Osteoblast (primary cell): Measurements from ENCODE around the gene HS2ST1. TPM values are rescaled to one million over a fixed set of nuclear protein-coding genes. Genes with fewer than 3 reads are reported as not detected.

Experiments
- DNase-seq: peaks from one replicate; pipeline ENCODE4 v3.0.0; 2011; ENCODE audit warnings: low spot score, mixed read lengths; ENCODE audit not compliant: insufficient read length; ENCODE audit errors: missing footprints
- H2AFZ ChIP-seq: 2 replicates; pipeline ENCODE4 v1.6.0; 2011; ENCODE audit warnings: mild to moderate bottlenecking, low read length
- H3K27ac ChIP-seq: 2 replicates; pipeline ENCODE4 v1.5.1; 2011; ENCODE audit warnings: mild to moderate bottlenecking, low read depth, low read length, moderate library complexity
- H3K27me3 ChIP-seq: 2 replicates; pipeline ENCODE4 v1.6.0; 2012; ENCODE audit warnings: mild to moderate bottlenecking, control low read depth, inconsistent platforms, low read length, moderate library complexity; ENCODE audit not compliant: insufficient read depth
- H3K36me3 ChIP-seq: 2 replicates; pipeline ENCODE4 v1.5.1; 2011; ENCODE audit warnings: mild to moderate bottlenecking, low read length, control low read depth, moderate library complexity; ENCODE audit not compliant: insufficient read depth
- H3K4me1 ChIP-seq: 2 replicates; pipeline ENCODE4 v1.5.1; 2011; ENCODE audit warnings: mild to moderate bottlenecking, low read length, control low read depth, moderate library complexity; ENCODE audit not compliant: insufficient read depth
- H3K4me2 ChIP-seq: 2 replicates; pipeline ENCODE4 v1.6.0; 2011; ENCODE audit warnings: mild to moderate bottlenecking, low read length; ENCODE audit not compliant: insufficient read depth
- H3K4me3 ChIP-seq: fragments of 200-600 bp; sonication (generic); 3 replicates; pipeline ENCODE4 v1.5.1; 2012; ENCODE audit warnings: mild to moderate bottlenecking, low read length, inconsistent platforms; ENCODE audit not compliant: insufficient read depth
- H3K79me2 ChIP-seq: 2 replicates; pipeline ENCODE4 v1.6.0; 2012; ENCODE audit warnings: mild to moderate bottlenecking, low read length, control low read depth, inconsistent platforms; ENCODE audit not compliant: insufficient read depth
- H3K9me3 ChIP-seq: 2 replicates; pipeline ENCODE4 v1.5.1; 2011; ENCODE audit warnings: low read depth, low read length, control low read depth
- H4K20me1 ChIP-seq: 2 replicates; pipeline ENCODE4 v1.6.0; 2012; ENCODE audit warnings: mild to moderate bottlenecking, low read length, control low read depth; ENCODE audit not compliant: insufficient read depth
- CTCF ChIP-seq: IDR thresholded peaks from 2 replicates; pipeline ENCODE4 v1.5.1; 2011; ENCODE audit warnings: mild to moderate bottlenecking, low read depth, low read length, moderate library complexity; ENCODE audit errors: extremely low read depth
- total RNA-seq: library from RNA; depleted of rRNA; stranded (reverse); fragments of >200 nt; gene quantifications from 2 replicates; pipeline ENCODE4 v1.2.3, GENCODE V29; 2012

HS2ST1 gene
- total RNA-seq, 1 donor: 20.3 TPM

GRCh38 chr1:86997538-86997937, 83.1 kb downstream of the HS2ST1 start:
- H3K9me3 ChIP-seq: no peaks in the 10 kb centered on the region
- DNase-seq: no peak
- no peak for TF ChIP-seq CTCF

GRCh38 chr1:86998280-86998679, 83.8 kb downstream of the HS2ST1 start:
- Histone ChIP-seq H4K20me1 (peaks cover 3% of the 10 kb centered on the region), H3K27me3 (no peaks in the 10 kb centered on the region), H3K4me2 (no peak overlapping the region), H3K27ac (no peak overlapping the region), H2AFZ (no peak overlapping the region), H3K4me1 (peaks cover 5% of the 10 kb centered on the region), H3K36me3 (no peaks in the 10 kb centered on the region), H3K79me2 (no peaks in the 10 kb centered on the region), H3K9me3 (no peaks in the 10 kb centered on the region), H3K4me3 (no peak overlapping the region)
- TF ChIP-seq CTCF: no peak
- DNase-seq: no peak

More at GRCh38 chr1:86997538-86997937, 83.1 kb downstream of the HS2ST1 start:
- no peak overlapping the region for H3K4me3 ChIP-seq
- H4K20me1 ChIP-seq: peaks cover 3% of the 10 kb centered on the region
- no peak overlapping the region for H3K4me2 ChIP-seq
- H3K27me3 ChIP-seq: no peaks in the 10 kb centered on the region
- no peak overlapping the region for H2AFZ ChIP-seq
- H3K4me1 ChIP-seq: peaks cover 11% of the 10 kb centered on the region
- H3K36me3 ChIP-seq: no peaks in the 10 kb centered on the region
- no peak overlapping the region for H3K27ac ChIP-seq
- H3K79me2 ChIP-seq: no peaks in the 10 kb centered on the region

- no peak overlapping the region for H3K27ac ChIP-seq
- no peak for DNase-seq
- no peaks in the 10 kb centered on the region for H3K79me2 ChIP-seq
- no peaks in the 10 kb centered on the region for H3K36me3 ChIP-seq
- peaks cover 3% of the 10 kb centered on the region for H4K20me1 ChIP-seq
- H2AFZ ChIP-seq: no peak overlapping the region
- H3K4me2 ChIP-seq: no peak overlapping the region
- no peaks in the 10 kb centered on the region for H3K9me3 ChIP-seq
- H3K4me3 ChIP-seq: no peak overlapping the region
- no peaks in the 10 kb centered on the region for H3K27me3 ChIP-seq
- no peak for TF ChIP-seq CTCF
- H3K4me1 ChIP-seq: peaks cover 2% of the 10 kb centered on the region
These were observed 84.3 kb downstream of the HS2ST1 start for GRCh38 chr1:86998727-86999126.

- no peak overlapping the region for H2AFZ ChIP-seq
- H3K4me3 ChIP-seq: no peak overlapping the region
- H4K20me1 ChIP-seq: peaks cover 3% of the 10 kb centered on the region
- H3K4me1 ChIP-seq: no peaks in the 10 kb centered on the region
- no peaks in the 10 kb centered on the region for H3K79me2 ChIP-seq
- no peak overlapping the region for H3K27ac ChIP-seq
- no peak for DNase-seq
- no peaks in the 10 kb centered on the region for H3K27me3 ChIP-seq
- H3K4me2 ChIP-seq: no peak overlapping the region
- H3K36me3 ChIP-seq: no peaks in the 10 kb centered on the region
- no peak for TF ChIP-seq CTCF
- no peaks in the 10 kb centered on the region for H3K9me3 ChIP-seq
These were observed 86.0 kb downstream of the HS2ST1 start for GRCh38 chr1:87000460-87000859.
